GM18868 (cell line): ENCODE data around the gene JTB.
"Not testable (repeated sequence)": the region's sequence is repeated elsewhere in the genome, so short reads cannot be mapped to it uniquely, and the experiment has no call there.

Experiments used
- ATAC-seq: cut with Tn5 transposase; IDR thresholded peaks from one replicate; pipeline ENCODE4 v1.9.1; 2021; ENCODE audit warnings: mild to moderate bottlenecking, moderate library complexity; ENCODE audit not compliant: unreplicated experiment

Gene JTB

DNA sequence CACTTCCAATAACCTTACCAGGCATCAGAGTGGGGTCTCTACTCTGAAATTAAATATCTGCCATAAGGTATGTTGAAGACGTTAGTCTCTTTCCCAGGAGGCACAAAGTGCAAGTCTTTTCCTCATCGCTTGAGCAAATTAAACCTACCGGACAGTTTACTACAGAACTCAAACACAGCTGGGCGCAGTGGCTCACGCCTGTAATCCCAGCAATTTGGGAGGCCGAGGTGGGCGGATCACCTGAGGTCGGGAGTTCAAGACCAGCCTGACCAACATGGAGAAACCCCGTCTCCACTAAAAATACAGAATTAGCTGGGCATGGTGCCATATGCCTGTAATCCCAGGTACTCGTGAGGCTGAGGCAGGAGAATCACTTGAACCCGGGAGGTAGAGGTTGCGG, 1.6 kb upstream of the JTB start:
- ATAC-seq = not testable (repeated sequence)

DNA sequence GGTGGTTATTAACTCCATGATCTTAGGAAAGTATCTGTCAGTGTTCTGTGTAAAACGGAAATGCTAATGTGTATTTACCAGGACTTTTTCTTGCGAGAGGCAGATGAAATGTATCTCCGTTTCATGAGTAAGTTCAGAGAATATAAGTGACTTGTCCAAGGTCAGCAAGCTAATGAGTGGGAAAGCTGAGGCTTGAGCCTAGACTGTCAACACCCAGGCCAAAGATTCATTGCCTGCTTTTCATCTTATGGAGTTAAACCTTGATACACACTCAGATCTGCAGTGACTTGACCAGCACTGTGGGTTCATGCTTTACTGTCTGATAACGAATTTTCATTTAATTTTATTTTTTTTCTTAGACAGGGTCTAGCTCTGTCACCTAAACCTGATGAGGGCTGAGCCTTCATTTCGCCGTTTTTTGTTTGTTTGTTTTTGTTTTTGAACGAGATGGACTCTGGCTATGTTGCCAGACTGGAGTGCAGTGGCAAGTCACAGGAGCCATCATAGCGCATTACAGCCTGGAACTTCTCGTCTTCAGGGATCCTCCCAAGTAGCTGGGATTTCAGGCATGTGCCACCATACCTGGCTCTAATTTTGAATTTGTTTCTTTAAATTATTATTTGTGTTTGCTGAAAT, 918 bp upstream of the JTB start:
- no peak for ATAC-seq

DNA sequence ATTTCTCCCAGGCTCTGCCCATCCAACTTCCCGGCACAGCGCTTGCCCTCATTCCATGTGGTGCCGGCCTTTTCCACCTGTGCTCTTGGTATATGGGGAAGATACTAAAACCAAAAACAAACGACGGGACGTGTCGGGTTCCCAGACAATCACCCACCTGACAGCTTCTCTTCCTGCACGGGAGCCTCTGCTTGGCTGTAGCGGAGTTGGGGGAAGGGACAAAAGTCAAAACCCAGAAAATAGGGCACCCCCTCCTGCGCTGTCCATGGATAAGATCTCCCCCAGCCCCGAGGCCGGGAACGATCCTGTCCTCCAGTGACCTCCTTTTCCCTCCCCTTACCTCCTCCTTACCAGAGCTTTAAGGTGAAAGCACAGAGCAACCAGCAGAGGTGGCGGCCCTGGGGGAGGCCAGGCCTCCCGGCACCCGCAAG, 640 bp downstream of the JTB start:
- no peak for ATAC-seq

DNA sequence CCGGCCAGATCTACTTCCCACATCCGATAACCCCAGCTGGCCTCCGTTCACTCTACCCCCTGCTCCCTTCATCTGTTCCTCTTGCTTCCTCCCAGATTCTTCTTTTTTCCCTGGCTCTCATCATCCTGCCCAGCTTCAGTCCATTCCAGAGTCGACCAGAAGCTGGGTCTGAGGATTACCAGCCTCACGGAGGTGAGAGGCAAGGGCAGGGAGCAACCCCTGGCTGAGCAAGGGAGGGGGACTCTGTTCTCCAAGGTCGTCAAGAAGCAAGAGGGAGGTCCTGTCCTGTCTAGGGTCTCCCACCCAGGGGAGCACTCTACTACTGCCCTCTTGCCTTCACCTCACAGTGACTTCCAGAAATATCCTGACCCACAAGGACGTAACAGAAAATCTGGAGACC, 3.9 kb downstream of the JTB start:
- no peak for ATAC-seq

DNA sequence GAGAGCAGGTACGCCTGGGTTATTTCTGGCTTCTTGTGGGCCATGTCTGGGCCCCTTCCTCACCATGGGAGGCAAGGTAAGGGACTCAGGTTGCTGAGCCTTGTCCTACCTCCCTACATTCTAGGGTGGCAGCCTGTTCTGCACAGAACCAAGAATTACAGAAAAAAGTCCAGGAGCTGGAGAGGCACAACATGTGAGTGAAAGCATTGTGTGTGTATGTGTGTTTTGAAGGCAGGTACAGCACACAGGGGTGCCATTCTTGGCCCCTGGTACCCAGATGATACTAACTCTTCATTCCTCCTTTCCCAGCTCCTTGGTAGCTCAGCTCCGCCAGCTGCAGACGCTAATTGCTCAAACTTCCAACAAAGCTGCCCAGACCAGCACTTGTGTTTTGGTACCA, 4.4 kb downstream of the JTB start:
- no peak for ATAC-seq

DNA sequence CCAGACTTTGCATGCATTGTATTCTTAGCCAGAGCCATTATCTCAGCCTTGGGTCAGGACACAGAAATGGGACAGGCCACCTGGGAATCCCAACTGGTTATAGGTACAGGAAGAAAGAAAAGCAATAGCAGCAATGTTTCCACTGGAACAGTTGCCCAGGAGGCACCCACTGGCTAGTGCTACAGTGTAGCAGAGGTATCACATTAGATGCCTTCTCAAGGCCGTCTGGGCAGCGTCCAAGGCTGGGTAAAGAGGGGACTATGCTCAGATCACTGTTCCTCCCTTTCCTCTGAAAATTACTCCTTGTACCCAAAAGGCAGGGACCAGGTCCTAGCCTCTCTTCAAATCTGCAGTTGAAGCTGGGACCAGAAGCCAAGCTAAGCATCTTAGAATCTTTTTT, 7.1 kb downstream of the JTB start:
- no peak for ATAC-seq

DNA sequence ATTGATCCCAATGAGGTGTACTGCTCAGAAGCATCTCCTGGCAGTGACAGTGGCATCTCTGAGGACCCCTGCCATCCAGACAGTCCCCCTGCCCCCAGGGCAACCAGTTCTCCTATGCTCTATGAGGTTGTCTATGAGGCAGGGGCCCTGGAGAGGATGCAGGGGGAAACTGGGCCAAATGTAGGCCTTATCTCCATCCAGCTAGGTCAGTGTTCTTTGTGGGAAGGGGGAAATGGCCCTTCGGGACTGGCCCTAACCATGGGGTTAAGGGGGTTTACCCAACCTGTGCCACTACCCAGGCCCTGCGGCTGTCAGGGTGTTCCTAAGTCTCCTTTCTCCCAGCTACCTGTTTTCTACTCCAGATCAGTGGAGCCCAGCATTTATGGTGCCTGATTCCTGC, 8.5 kb downstream of the JTB start:
- no peak for ATAC-seq

DNA sequence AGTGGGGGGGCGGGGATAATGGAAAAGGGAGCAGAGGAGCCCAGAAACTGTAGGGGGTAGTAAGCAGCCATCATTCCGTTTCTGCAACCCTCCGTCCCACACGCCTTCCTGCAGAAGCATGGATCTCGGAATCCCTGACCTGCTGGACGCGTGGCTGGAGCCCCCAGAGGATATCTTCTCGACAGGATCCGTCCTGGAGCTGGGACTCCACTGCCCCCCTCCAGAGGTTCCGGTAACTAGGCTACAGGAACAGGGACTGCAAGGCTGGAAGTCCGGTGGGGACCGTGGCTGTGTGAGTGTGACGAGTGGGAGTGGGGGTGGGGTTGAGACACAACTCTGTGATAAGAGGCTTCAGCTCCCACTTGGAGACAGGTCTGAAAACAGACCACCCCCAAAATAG, 9.1 kb downstream of the JTB start:
- no peak for ATAC-seq

DNA sequence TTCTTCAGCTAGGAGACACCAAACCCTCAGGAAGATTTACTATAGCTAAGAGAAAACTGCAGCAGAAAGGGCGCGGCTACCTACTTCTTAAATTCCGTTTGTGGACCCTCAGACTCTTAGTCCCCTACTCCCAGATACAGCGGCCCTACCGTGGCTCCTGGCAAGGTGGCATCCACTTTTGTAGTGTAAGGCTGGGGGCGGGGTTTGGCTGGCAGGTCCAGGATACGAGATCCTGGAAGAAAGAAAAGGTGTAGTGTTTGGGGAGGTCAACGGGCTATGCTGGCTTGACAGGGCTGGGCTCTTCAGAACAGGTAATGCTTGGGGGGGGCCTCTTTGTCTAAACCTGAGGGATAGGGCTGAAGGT, 9.5 kb downstream of the JTB start:
- ATAC-seq = no peak

DNA sequence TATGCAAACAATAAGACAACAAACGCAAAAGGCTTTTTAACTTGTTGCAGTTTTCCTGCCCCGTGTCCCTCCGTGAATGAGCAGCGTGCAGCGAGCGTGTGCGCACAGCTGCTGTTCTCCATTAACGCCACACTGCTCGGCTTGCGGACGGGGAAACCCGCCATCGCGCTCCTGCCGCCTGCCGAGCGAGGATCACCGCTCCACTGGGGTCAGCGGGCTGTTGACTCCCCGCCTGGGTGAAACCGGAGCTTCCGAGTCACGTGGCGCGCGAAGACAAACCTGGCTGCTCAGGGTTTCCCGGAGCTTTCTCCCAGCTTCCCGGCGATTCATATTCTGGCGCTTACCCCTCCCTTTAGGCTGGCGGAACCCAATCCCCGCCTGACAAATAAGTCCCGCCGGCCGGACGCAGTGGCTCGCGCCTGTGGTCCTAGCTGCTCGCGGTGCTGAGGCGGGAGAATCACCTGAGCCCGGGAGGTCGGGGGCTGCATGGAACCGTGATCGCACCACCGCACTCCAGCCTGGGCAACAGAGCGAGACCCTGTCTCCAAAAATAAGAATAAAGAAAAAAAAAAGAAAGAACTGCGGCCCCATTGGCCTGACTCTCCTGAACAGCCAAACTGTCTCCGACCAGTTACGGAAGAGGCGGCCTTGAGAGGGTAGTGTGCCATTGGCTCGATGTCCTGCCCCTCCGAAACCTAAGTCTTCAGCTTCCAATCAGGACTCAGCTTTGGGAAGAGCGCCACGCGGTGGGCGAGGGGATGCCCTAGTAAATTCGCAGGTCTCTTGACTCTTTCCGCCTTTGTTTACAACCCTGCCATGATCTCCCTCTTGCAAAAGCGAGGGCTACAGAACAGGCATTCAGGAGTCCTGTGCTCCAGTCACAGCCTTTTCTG, 10.1 kb downstream of the JTB start, which contains the start of gene CREB3L4:
TSS of gene CREB3L4 (plus strand) at position 796 of the 893 bp plus-strand sequence. CDS start 624 bp downstream, outside the sequence.
- peak; percentile 79 for ATAC-seq

DNA sequence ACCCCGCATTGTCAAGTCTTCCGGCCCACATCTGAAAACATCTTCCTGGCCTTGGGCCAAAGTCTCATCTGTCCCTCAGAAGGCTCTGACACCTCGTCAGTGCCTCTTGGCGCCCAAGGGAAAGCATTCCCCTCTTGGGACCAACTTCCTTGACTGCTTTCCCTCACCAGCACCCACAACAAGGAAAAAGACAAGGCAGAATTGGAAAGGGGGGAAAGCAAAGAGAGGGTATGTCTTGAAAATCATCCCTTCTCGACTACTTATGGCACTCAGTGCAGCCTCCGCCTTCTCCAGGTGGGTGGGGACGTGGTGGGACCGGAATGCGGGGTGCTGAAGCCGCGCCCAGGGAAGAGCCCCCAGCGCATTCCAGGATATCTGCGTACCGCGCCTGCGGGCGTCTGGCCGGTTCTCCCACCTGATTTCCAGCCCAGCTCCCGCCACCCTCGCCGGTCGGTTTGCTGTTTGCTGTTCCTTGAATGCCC, 13.6 kb downstream of the JTB start:
- no peak for ATAC-seq

DNA sequence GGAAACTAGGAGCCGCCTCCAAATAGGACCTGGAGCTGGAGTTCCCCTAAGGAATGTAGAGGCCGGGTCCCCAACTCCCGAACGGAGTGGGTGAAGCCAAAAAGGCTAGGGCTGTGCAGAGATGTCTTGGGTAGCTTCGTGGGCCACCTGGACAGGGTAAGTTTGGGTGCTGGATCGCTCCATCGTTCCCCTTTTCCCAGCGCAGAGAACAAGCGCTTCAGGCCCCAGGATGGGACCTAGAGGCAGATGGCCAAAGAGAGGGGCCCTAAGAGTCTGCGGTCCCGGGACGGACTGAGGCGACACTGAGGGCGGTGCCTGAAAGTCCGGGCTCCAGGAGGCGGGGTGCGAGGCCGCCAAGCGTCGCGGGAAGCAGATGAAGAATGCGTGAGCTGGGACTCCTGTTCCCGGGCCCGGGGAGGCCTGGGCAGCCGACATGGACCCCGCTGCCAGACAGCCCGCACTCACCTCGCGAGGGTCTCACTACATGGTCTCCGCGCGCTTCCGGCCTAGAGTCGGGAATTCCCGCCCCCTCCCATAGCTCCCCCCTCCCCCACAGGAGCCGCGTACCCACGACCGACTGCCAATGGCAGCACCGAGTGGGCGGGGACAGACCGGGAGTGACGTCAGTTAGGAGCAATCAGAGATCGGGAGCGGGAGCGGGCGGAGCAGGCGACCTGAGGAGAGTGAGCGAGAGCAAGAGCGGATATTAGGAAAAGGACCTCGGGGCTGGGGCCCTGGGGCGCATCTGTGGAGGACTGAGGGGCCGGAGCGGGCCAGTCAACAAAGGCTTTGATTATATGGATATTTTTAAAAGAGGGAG, 14.2 kb downstream of the JTB start, which contains the start of gene SLC39A1:
TSS of gene SLC39A1 (minus strand) at position 508 of the 820 bp plus-strand sequence. CDS start 822 bp downstream, outside the sequence.
- ATAC-seq = peak; percentile 45

DNA sequence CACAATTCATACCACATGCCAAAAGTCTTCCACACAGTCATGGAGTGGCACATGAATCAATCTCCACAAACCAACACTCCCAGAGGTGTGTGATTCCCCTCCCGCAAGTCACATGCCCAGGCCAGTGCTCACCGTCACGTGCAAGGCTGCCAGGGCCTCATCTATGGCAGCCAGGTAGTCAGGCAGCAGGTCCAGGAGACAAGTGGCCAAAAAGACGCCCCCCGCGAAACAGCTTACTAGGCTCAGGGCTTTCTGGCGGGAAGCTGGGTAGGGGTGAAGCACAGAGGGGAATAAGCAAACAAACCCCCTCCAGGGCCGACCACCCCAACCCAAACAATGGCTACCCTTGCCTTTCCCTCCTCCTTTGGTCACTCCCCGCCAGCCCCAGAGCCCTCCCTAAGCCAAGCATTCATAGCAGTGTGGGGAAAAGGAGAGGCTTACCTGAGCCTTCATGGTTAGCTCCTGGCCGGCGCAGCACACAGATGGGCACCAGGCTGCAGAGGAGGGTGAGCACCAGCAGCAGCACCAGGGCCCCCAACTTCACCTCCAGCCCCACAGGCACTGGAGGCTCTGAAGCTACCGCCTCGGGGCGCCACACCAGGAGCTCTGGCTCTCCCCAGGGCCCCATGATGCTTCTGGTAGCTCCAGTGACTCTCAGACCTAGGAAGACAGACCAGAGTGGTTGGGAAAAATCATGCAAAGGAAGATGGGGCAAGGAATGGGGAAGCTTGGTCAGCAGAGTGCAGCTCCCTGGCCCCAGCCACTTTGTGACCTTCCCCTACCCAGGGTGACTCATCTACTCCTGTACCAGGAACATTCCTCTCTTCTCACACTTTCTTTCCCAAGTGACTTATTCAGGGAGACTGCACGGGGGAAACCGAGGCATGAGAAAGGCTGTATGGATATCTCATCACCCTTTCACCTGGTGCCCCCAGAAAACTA, 15.1 kb downstream of the JTB start:
- no peak for ATAC-seq

DNA sequence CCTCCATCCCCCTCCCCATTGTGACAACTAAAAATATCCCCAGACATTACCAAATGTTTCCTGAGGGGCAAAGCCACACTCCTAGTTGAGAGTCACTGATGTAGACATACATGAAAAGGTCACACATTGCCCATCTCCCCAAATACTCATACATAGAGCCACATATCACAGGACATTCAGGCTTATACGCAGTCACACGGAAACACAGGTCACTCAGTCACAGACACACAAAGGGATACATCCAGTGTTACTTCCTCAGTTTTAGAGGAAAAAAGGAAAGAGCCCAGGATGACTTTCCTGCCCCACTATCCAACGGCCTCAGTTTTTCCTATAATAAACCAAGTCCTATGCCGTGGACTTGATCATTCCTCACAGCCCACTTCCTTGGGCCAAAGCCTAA, 16.1 kb downstream of the JTB start:
- ATAC-seq = no peak

DNA sequence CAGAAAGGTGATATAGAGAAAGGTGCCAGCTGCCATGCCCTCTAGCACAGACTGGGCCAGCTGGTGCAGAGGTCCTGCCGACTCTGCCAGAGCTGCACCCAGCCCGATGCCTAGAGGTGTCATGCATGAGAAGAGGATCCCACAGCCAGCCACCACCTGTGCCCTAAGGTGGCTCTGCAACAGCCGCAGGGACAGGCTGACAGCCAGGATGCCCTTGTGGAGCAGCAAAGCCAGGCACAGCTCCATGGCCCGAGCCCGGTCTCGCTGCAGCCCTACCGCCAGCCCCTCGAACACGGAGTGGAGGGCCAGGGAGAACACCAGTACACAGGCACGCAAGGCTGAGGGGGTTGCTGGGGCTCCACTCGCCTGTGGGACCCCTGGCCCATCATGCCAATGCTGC, 17.3 kb downstream of the JTB start:
- no peak for ATAC-seq

DNA sequence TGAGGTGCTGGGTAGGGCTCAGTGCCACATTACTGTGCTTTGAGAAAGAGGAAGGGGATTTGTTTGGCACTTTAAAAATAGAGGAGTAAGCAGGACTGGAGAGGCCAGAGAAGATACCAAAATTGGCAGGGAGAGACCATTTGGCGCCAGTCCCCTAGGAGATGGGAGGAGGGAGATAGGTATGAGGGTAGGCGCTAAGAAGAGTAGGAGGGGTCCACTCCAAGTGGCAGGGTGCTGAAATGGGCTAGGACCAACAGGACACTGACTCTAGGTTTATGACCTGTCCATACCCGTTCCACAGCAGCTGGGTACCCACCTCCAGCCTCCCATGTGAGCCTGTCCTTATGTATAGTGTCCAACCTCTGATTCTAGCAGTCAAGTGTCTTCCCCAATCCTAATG, 18.0 kb downstream of the JTB start:
- ATAC-seq = no peak

DNA sequence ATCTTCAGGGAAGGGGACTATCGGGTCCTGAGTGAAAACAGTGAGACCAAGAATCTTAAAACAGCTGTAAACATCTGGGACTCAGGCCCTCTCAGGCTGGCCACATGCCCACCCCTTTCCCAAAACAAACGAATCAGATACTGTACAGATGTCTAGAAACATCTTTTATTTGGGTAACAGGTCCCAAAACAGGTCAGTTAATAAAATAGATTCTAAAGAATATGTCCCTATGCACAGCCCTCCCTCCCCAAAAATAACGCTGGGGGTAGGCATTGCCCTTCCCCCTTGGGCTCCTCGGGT, 18.6 kb downstream of the JTB start:
- no peak for ATAC-seq

DNA sequence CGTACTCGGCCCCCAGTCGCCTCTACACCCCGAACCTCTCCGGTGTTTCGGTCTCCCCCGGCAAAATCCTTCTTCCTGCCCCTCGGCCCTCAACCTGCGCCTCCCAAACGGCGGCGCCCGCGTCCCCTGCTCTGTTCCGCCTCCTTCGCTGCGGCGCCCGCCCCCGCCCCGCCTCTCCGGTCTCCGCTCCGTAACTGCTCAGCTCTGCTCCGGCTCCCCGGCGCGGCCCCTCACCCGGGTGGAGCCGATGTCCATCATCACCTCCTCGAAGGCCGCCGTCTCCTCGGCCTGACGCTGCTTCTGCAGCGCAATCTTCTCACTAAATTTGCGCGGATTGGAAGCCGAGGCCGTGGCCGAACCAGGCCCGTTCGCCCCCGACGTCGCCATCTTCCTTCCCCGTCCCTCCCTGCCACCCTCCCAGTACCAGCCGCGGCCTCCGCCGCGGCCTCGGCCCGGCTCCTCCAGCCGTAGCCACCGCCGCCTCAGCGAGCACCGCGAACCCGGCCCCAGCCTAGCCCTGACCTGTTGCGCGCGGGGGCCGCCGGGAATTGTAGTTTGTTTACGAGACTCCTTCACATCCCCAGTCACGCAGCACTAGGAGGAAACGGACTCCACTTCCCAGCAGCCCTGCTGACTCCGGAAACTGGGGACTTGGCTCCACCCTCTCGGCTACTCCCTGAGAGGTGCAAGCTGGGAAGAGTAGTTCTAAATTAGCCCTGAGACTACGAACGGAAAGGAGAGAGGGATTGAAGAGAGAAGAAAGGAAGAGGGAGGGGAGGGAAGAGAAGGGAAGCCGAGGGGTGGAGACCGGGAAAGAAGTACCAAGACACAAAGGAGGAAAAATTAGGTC, 19.1 kb downstream of the JTB start, which contains the start of gene CRTC2:
TSS of gene CRTC2 (minus strand) at position 502 of the 850 bp plus-strand sequence. CDS start at position 387, 115 bp downstream.
- ATAC-seq = peak; percentile 73

DNA sequence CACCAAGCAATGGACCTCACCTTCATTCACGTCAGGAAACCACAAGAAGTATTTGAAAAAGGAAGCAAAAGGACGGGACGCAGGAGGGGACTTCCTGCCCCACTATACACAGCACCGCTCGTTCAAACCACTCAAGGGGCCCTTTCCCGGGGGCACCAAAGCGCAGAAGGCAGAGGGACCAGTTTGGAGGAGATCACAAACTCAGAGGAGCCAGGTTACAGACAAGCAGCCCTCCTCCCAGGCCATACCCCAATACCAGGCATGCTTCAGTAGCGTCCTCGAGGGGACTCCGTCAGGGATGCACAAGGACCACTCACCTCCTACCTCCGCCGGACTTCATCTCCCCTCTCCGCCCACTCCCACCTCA, 19.7 kb downstream of the JTB start:
- ATAC-seq = peak; percentile 16
